GM10248 (cell line): Measurements from ENCODE around the gene CKS1B.

Experiments used
- CTCF ChIA-PET: fragments of 300-600 bp; sonication (Branson Sonifier 250); formaldehyde crosslinking; extraction: SDS; loops from one replicate; lab custom pipeline; 2021; ENCODE audit warnings: antibody characterized with exemption; lab: Yijun Ruan, JAX
- POLR2A ChIA-PET: fragments of 350-650 bp; sonication (Branson Sonifier 250); formaldehyde crosslinking; extraction: SDS; loops from one replicate; lab custom pipeline; 2020; ENCODE audit warnings: antibody characterized with exemption; lab: Yijun Ruan, JAX
- DNase-seq: peaks from one replicate; pipeline ENCODE4 v3.0.0; 2012; ENCODE audit errors: extremely low spot score
- CTCF ChIP-seq: IDR thresholded peaks from 2 replicates; pipeline ENCODE4 v1.5.1; 2012; ENCODE audit warnings: mild to moderate bottlenecking, low read depth; ENCODE audit errors: extremely low read depth, missing control alignments, control extremely low read depth

Gene CKS1B

GRCh38 chr1:154961207-154962155 is 13.0 kb upstream of the CKS1B start, which contains the start of gene PYGO2:
Gene PYGO2 (minus strand): TSS chr1:154961782. CDS start chr1:154961576, 206 bp downstream.
- peak; percentile 76 for TF ChIP-seq CTCF
- ChIA-PET CTCF (interaction anchor here (0.7 to 4.7 kb wide), 23 partner anchors 10 to 402 kb away, joined by 3 to 51 read pairs (median 4); partner anchors contain the start of genes EFNA4, PMVK and SHC1), POLR2A (interaction anchor here (0.8 to 1.0 kb wide), 3 partner anchors 9 to 25 kb away, joined by 3 to 4 read pairs (median 3); partner anchors contain the start of genes PMVK and SHC1)
- peak; percentile 88 for DNase-seq

- TF ChIP-seq CTCF = no peak
- CTCF ChIA-PET = interaction anchor here (0.7 to 4.7 kb wide), 11 partner anchors 9 to 335 kb away, joined by 3 to 51 read pairs (median 5); partner anchors contain the start of genes EFNA4, PMVK and SHC1
- POLR2A ChIA-PET = interaction anchor here (0.8 kb wide), 1 partner anchor 26 kb away, joined by 3 read pairs; the partner anchor contains the start of gene PMVK
- DNase-seq = peak; percentile 40
Observed at GRCh38 chr1:154962156-154962749, 12.2 kb upstream of the CKS1B start.

- CTCF ChIA-PET = interaction anchor here (0.7 to 4.7 kb wide), 4 partner anchors 9 to 335 kb away, joined by 3 to 51 read pairs (median 10); partner anchors contain the start of gene SHC1
- POLR2A ChIA-PET = no interaction called here
- TF ChIP-seq CTCF = no peak
- no peak for DNase-seq
Observed at GRCh38 chr1:154962795-154963330, 11.6 kb upstream of the CKS1B start.

- no peak for TF ChIP-seq CTCF
- ChIA-PET POLR2A (no interaction called here), CTCF (interaction anchor here (4.7 kb wide), 1 partner anchor 8 kb away, joined by 51 read pairs; the partner anchor contains the start of gene SHC1)
- no peak for DNase-seq
Observed at GRCh38 chr1:154963643-154964042, 10.8 kb upstream of the CKS1B start.

GRCh38 chr1:154964359-154964758 is 10.1 kb upstream of the CKS1B start:
- ChIA-PET CTCF (interaction anchor here (0.8 to 1.9 kb wide), 4 partner anchors 9 to 58 kb away, joined by 3 to 7 read pairs (median 3); partner anchors contain the start of gene PBXIP1), POLR2A (no interaction called here)
- no peak for TF ChIP-seq CTCF
- no peak for DNase-seq
